GM21515 (cell line): ENCODE results near the gene TMC5.

Experiments
- ATAC-seq: cut with Tn5 transposase; IDR thresholded peaks from one replicate; pipeline ENCODE4 v1.9.1; 2021; ENCODE audit not compliant: unreplicated experiment

The TMC5 gene

GRCh38 chr16:19503461-19504075 lies 85.9 kb downstream of the TMC5 start:
- ATAC-seq = no peak

GRCh38 chr16:19505600-19506303 lies 88.1 kb downstream of the TMC5 start:
- no peak for ATAC-seq

GRCh38 chr16:19506965-19507364 lies 89.3 kb downstream of the TMC5 start:
- ATAC-seq = no peak

- no peak for ATAC-seq
Observed at GRCh38 chr16:19507867-19508266, 90.2 kb downstream of the TMC5 start.

- ATAC-seq = no peak
Observed at GRCh38 chr16:19512297-19512696, 94.6 kb downstream of the TMC5 start.

- no peak for ATAC-seq
Observed at GRCh38 chr16:19513377-19514053, 95.8 kb downstream of the TMC5 start.

- ATAC-seq = no peak
Observed at GRCh38 chr16:19515757-19516156, 98.1 kb downstream of the TMC5 start.

GRCh38 chr16:19517424-19518089 lies 99.9 kb downstream of the TMC5 start:
- ATAC-seq = no peak

GRCh38 chr16:19518388-19518787 lies 100.7 kb downstream of the TMC5 start:
- no peak for ATAC-seq

GRCh38 chr16:19520861-19521331 lies 103.2 kb downstream of the TMC5 start:
- no peak for ATAC-seq

GRCh38 chr16:19521471-19522396 lies 104.1 kb downstream of the TMC5 start, which contains the start of gene GDE1:
Gene GDE1, minus strand, starts transcription at chr16:19522098. Its CDS starts 134 bp downstream, at chr16:19521964.
- peak; percentile 72 for ATAC-seq

GRCh38 chr16:19522397-19522732 lies 104.7 kb downstream of the TMC5 start:
- no peak for ATAC-seq

GRCh38 chr16:19522760-19523159 lies 105.1 kb downstream of the TMC5 start:
- ATAC-seq = no peak

- ATAC-seq = no peak
Observed at GRCh38 chr16:19523184-19523558, 105.5 kb downstream of the TMC5 start.

- ATAC-seq = peak; percentile 67
Observed at GRCh38 chr16:19523559-19524355, 106.1 kb downstream of the TMC5 start, which contains the start of gene CCP110. Gene CCP110, plus strand, starts transcription at chr16:19523942. Its CDS starts 3,940 bp downstream, at chr16:19527882.

- ATAC-seq = no peak
Observed at GRCh38 chr16:19524356-19524615, 106.6 kb downstream of the TMC5 start.

GRCh38 chr16:19524616-19525384 lies 107.1 kb downstream of the TMC5 start:
- ATAC-seq = no peak

- no peak for ATAC-seq
Observed at GRCh38 chr16:19525385-19525723, 107.7 kb downstream of the TMC5 start.

- ATAC-seq = no peak
Observed at GRCh38 chr16:19527161-19527560, 109.5 kb downstream of the TMC5 start.
